CD14-positive monocyte (primary cell): ENCODE results near the gene GLB1L2. TPM values are rescaled to one million over a fixed set of nuclear protein-coding genes. Genes with fewer than 3 reads are reported as not detected.

Experiments used
- DNase-seq, 3 donors: peaks; one replicate each; pipeline ENCODE4 v3.0.0-alpha.2; 2011 to 2022
- H2AFZ ChIP-seq: 2 replicates; pipeline ENCODE4 v1.6.0; 2012; ENCODE audit warnings: mild to moderate bottlenecking, low read depth, low read length, inconsistent platforms; ENCODE audit not compliant: insufficient read depth, poor library complexity, severe bottlenecking
- H3K27ac ChIP-seq, 2 donors: 1 replicate in 1 of 2; 2 replicates in 1 of 2; pipeline ENCODE4 v1.5.1; 2012 to 2013; ENCODE audit warnings: low read length in 2 of 2, control low read depth in 1 of 2, inconsistent platforms in 1 of 2, low read depth in 1 of 2, mild to moderate bottlenecking in 1 of 2
- H3K27me3 ChIP-seq, 2 donors: one replicate each; pipeline versions ENCODE4 v1.6.0 to v1.6.1; 2011 to 2013; ENCODE audit warnings: low read length in 2 of 2; ENCODE audit not compliant: control insufficient read depth in 2 of 2, insufficient read depth in 2 of 2
- H3K36me3 ChIP-seq, 2 donors: replicated peaks in 1 of 2; 1 replicate in 1 of 2; 2 replicates in 1 of 2; pipeline versions ENCODE4 v1.5.1 to v1.6.1; 2012 to 2013; ENCODE audit warnings: low read length in 2 of 2, control low read depth in 1 of 2, inconsistent platforms in 1 of 2, mild to moderate bottlenecking in 1 of 2; ENCODE audit not compliant: insufficient read depth in 2 of 2, control insufficient read depth in 1 of 2
- H3K4me1 ChIP-seq, 2 donors: 1 replicate in 1 of 2; 2 replicates in 1 of 2; pipeline versions ENCODE4 v1.5.1 to v1.6.1; 2012 to 2013; ENCODE audit warnings: low read length in 2 of 2, control low read depth in 1 of 2, inconsistent platforms in 1 of 2, mild to moderate bottlenecking in 1 of 2, moderate library complexity in 1 of 2; ENCODE audit not compliant: insufficient read depth in 2 of 2, control insufficient read depth in 1 of 2
- H3K4me2 ChIP-seq: replicated peaks from 2 replicates; pipeline ENCODE3; 2012; ENCODE audit warnings: low read length, moderate library complexity, mild to moderate bottlenecking; ENCODE audit not compliant: poor library complexity, severe bottlenecking; ENCODE audit errors: extremely low read depth
- H3K4me3 ChIP-seq, 3 experiments: fragments of 200-600 bp in 1 of 3; sonication (generic) in 1 of 3; replicated peaks in 1 of 3; 1 replicate in 2 of 3; 2 replicates in 1 of 3; pipeline ENCODE4 v1.5.1; 2011 to 2013; ENCODE audit warnings: low read length in 3 of 3, mild to moderate bottlenecking in 3 of 3, control low read depth in 2 of 3, low read depth in 2 of 3, inconsistent platforms in 1 of 3, moderate library complexity in 1 of 3
- H3K79me2 ChIP-seq: 2 replicates; pipeline ENCODE4 v1.6.0; 2012; ENCODE audit warnings: mild to moderate bottlenecking, control low read depth, inconsistent platforms, low read length, moderate library complexity; ENCODE audit not compliant: insufficient read depth
- H3K9ac ChIP-seq: 2 replicates; pipeline ENCODE4 v1.6.0; 2017; ENCODE audit warnings: low read length, mild to moderate bottlenecking; ENCODE audit not compliant: insufficient read depth, poor library complexity, severe bottlenecking
- H3K9me3 ChIP-seq, 2 donors: replicated peaks in 1 of 2; 1 replicate in 1 of 2; 2 replicates in 1 of 2; pipeline versions ENCODE4 v1.5.1 to v1.6.1; 2012 to 2013; ENCODE audit warnings: low read length in 2 of 2, control low read depth in 1 of 2; ENCODE audit not compliant: control insufficient read depth in 1 of 2, insufficient read depth in 1 of 2
- H4K20me1 ChIP-seq: 2 replicates; pipeline ENCODE4 v1.6.0; 2012; ENCODE audit warnings: mild to moderate bottlenecking, low read length, control low read depth, moderate library complexity; ENCODE audit not compliant: insufficient read depth
- H3K27ac Mint-ChIP-seq, 7 donors: one replicate each; pipeline ENCODE4 v1.8.0; 2020; ENCODE audit warnings: mild to moderate bottlenecking in 7 of 7, mixed read lengths in 7 of 7, moderate library complexity in 6 of 7, inconsistent platforms in 2 of 7
- H3K27me3 Mint-ChIP-seq, 3 donors: one replicate each; pipeline ENCODE4 v1.8.0; 2021 to 2022; ENCODE audit warnings: low read depth in 3 of 3, mild to moderate bottlenecking in 3 of 3, mixed read lengths in 3 of 3, moderate library complexity in 3 of 3, inconsistent platforms in 1 of 3
- H3K36me3 Mint-ChIP-seq, 2 donors: one replicate each; pipeline ENCODE4 v1.8.0; 2020; ENCODE audit warnings: mixed read lengths in 2 of 2, inconsistent platforms in 1 of 2, mild to moderate bottlenecking in 1 of 2
- H3K4me1 Mint-ChIP-seq: one replicate; pipeline ENCODE4 v1.8.0; 2020; ENCODE audit warnings: mild to moderate bottlenecking, mixed read lengths
- H3K4me3 Mint-ChIP-seq, 2 donors: one replicate each; pipeline ENCODE4 v1.8.0; 2020; ENCODE audit warnings: mild to moderate bottlenecking in 2 of 2, mixed read lengths in 2 of 2, moderate library complexity in 1 of 2
- H3K9me3 Mint-ChIP-seq, 7 donors: one replicate each; pipeline ENCODE4 v1.8.0; 2020 to 2022; ENCODE audit warnings: mixed read lengths in 7 of 7, mild to moderate bottlenecking in 6 of 7, moderate library complexity in 6 of 7, inconsistent platforms in 2 of 7
- CTCF ChIP-seq: fragments of 200-600 bp; IDR thresholded peaks from one replicate; pipeline ENCODE4 v1.8.0; 2022; ENCODE audit warnings: antibody characterized with exemption, mild to moderate bottlenecking
- WGBS: methylation state at CpG from one replicate; pipeline ENCODE4 v1.1.5; 2013; ENCODE audit warnings: missing lambda C conversion rate; ENCODE audit not compliant: insufficient coverage; 5-methylcytosine and 5-hydroxymethylcytosine counted together
- intact Hi-C, 2 donors: fragments of 100-400 bp; cut with micrococcal nuclease; formaldehyde crosslinking; loops; one replicate each; pipeline versions ENCODE4 v1.15.0 to v1.15.1; 2023
- polyA plus RNA-seq, 3 donors: library from polyadenylated mRNA; depleted of rRNA in 1 of 3; unstranded in 2 of 3; stranded (reverse) in 1 of 3; fragments of 300-500 nt in 2 of 3; fragments of >200 nt in 1 of 3; fragmentation: Illumina TruSeq in 2 of 3; gene quantifications; 1 replicate in 2 of 3; 2 replicates in 1 of 3; pipeline ENCODE4 v1.2.3, GENCODE V29; 2012 to 2021

The GLB1L2 gene
- polyA plus RNA-seq, 3 donors = not detected

- Histone ChIP-seq H4K20me1 (no peaks in the 10 kb centered on the region), H3K4me2 (no peak overlapping the region), H3K9ac (no peak overlapping the region), H3K27ac (no peak overlapping the region), H2AFZ (no peak overlapping the region), H3K79me2 (no peaks in the 10 kb centered on the region), H3K4me3 (no peak overlapping the region), H3K27me3 (peaks cover 0 to 16% of the 10 kb centered on the region in 2 donors), H3K36me3 (no peaks in the 10 kb centered on the region), H3K4me1 (no peaks in the 10 kb centered on the region), H3K9me3 (no peaks in the 10 kb centered on the region)
- no peak for TF ChIP-seq CTCF
- no peaks in the 10 kb centered on the region for H3K4me1 Mint-ChIP-seq
- peaks cover 10 to 21% (median 11%) of the 10 kb centered on the region in 3 donors for H3K27me3 Mint-ChIP-seq
- WGBS = 100% methylated on average over 3 of the region's 7 CpGs
- intact Hi-C loops = no loop called here
- H3K36me3 Mint-ChIP-seq = no peaks in the 10 kb centered on the region
- no peak overlapping the region for H3K27ac Mint-ChIP-seq
- H3K9me3 Mint-ChIP-seq = no peaks in the 10 kb centered on the region
- no peak overlapping the region for H3K4me3 Mint-ChIP-seq
- DNase-seq = no peak
Observed at GRCh38 chr11:134338654-134339053, 6.9 kb downstream of the GLB1L2 start.

- H3K36me3 Mint-ChIP-seq = no peaks in the 10 kb centered on the region
Observed at GRCh38 chr11:134339756-134340155, 8.0 kb downstream of the GLB1L2 start.

More at GRCh38 chr11:134339756-134340155, 8.0 kb downstream of the GLB1L2 start:
- H3K4me1 Mint-ChIP-seq = no peaks in the 10 kb centered on the region
- Histone ChIP-seq H3K27me3 (peaks cover 0 to 5% of the 10 kb centered on the region in 2 donors), H3K9ac (no peak overlapping the region), H3K36me3 (no peaks in the 10 kb centered on the region), H3K9me3 (no peaks in the 10 kb centered on the region), H4K20me1 (no peaks in the 10 kb centered on the region), H3K27ac (no peak overlapping the region), H3K4me1 (no peaks in the 10 kb centered on the region), H3K4me3 (no peak overlapping the region), H3K79me2 (no peaks in the 10 kb centered on the region), H3K4me2 (no peak overlapping the region), H2AFZ (no peak overlapping the region)
- no peaks in the 10 kb centered on the region for H3K9me3 Mint-ChIP-seq
- H3K27ac Mint-ChIP-seq = no peak overlapping the region
- no peak for TF ChIP-seq CTCF
- peaks cover 2 to 13% (median 5%) of the 10 kb centered on the region in 3 donors for H3K27me3 Mint-ChIP-seq
- DNase-seq = no peak
- WGBS = 86% methylated on average over 2 of the region's 4 CpGs
- intact Hi-C loops = no loop called here
- no peak overlapping the region for H3K4me3 Mint-ChIP-seq
